SIG-M5 treated with dmso at 0.1 percent for 504 hours (cell line): ENCODE results near the gene HMX2.

Experiments used
- DNase-seq: peaks from one replicate; lab custom pipeline; 2025; ENCODE audit not compliant: unreplicated experiment; lab: John Stamatoyannopoulos, UW

Gene HMX2, protein sequence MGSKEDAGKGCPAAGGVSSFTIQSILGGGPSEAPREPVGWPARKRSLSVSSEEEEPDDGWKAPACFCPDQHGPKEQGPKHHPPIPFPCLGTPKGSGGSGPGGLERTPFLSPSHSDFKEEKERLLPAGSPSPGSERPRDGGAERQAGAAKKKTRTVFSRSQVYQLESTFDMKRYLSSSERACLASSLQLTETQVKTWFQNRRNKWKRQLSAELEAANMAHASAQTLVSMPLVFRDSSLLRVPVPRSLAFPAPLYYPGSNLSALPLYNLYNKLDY

DNA sequence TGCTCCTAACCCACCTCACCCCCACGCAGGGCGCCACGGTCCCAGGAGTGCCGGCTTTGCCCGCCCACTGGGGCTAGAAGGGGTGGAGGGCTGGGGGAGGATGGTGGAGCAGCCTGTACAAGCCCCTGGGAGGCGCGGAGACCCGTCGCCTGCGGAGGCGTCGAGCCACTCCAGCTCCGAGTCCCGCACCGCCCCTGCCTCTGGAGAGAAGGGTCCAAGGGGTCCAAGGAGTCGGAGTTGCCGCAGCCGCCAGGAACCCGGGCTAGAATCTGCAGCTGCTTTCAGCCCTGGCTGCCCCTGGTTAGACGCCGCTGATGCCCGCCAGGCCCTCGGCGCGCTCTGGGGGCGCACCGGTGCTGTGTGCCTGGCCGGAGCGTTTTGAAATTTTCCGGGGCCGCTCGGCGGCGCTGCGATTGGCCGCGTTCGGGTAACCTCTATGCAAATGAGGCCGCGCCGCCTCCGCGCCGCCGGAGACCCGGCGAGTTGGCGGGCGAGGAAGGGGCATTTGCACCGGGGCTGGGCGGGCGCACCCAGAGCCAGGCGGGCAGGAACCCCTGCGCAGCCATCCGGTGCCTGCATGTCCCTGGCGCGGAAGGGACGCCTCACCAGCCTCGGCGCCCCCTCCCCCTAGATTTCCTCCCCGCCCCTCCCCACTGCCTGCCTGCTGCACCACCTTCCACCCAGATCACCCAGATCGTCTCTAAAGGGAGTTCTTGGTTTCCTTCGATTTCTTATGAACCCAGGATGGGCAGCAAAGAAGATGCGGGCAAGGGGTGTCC, at the start of gene HMX2:
Gene HMX2 (plus strand): TSS at position 502 of the 779 bp plus-strand sequence. CDS start 243 bp downstream, at position 745.
- DNase-seq = no peak

DNA sequence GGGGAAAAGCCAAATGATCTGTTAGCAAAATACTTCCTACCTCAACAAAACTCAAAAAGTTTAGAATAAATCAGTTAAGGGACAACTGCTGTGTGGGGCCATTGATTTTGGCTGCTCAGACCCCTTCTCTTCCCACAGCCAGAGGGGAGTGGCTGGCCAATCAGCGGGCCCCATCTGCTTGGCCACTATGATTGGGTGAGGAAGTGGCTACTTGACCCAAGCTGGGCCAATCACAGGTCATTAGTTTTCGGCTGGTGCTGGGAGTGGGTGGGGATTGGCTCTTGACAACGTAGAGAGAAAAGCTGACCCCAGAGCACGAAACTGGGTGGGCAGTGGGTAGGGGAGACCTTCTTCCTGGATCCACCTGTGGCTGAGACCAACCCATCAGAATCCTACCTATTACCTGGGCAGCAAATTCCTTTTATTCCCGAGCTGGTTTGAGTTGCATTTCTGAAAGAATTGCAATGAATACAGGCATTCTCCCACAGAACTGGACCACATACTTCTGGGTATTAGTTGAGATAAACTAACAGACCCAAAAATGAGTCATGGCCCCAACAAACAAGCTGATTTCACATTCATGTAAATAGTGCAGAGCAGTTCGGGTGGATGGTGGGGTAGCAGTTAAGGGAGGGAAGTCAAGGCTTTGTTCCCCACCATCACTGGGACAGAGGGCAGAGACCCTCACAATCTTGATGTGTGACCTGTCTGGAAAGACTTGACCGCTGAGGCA, 47.7 kb upstream of the HMX2 start:
- DNase-seq = no peak

- DNase-seq = no peak
Observed at GRCh38 chr10:123101872-123102271, 46.1 kb upstream of the HMX2 start.

GRCh38 chr10:123102673-123103072, 45.3 kb upstream of the HMX2 start:
- DNase-seq = no peak

GRCh38 chr10:123103944-123104343, 44.0 kb upstream of the HMX2 start:
- no peak for DNase-seq

GRCh38 chr10:123109466-123109865, 38.5 kb upstream of the HMX2 start:
- DNase-seq = no peak

GRCh38 chr10:123117644-123118417, 30.1 kb upstream of the HMX2 start:
- DNase-seq = no peak

DNA sequence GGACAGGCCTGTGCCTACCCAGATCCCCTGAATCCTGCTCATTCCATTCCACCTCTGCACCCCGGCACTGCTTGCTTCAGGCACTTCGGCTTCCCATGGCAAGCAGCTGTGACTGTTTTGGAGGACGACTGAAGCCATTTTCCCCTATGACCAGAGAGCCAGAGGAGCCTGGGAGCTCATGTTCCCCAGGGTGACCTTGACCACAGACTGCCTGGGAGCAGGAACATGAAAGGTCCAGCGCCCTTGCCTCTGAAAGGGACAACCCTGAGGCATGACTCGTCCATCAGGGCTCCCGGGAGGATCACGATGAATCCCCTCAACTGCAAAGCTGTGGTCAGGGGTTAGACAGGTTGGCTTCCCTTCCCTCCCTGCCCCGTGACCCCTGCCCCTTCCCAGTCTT, 28.9 kb upstream of the HMX2 start:
- no peak for DNase-seq

DNA sequence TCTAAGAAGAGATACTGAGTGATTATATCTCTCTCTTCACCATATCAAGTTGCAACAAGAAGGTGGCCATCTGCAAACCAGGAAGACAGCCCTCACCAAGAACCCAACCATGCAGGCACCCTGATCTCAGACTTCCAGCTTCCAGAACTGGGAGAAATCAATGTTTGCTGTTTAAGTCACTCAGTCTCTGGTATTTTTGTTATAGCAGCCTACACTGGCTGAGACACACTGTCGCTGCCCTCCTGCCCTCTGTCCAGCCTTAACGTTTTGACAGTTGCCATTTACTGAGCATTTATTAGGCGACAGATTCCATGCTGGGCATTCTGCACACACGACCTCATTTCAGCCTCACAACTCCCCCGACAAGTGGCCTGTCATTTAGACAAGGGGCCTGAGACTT, 21.7 kb upstream of the HMX2 start:
- no peak for DNase-seq

- DNase-seq = peak; percentile 25
Observed at GRCh38 chr10:123129618-123130271, 18.2 kb upstream of the HMX2 start.

DNA sequence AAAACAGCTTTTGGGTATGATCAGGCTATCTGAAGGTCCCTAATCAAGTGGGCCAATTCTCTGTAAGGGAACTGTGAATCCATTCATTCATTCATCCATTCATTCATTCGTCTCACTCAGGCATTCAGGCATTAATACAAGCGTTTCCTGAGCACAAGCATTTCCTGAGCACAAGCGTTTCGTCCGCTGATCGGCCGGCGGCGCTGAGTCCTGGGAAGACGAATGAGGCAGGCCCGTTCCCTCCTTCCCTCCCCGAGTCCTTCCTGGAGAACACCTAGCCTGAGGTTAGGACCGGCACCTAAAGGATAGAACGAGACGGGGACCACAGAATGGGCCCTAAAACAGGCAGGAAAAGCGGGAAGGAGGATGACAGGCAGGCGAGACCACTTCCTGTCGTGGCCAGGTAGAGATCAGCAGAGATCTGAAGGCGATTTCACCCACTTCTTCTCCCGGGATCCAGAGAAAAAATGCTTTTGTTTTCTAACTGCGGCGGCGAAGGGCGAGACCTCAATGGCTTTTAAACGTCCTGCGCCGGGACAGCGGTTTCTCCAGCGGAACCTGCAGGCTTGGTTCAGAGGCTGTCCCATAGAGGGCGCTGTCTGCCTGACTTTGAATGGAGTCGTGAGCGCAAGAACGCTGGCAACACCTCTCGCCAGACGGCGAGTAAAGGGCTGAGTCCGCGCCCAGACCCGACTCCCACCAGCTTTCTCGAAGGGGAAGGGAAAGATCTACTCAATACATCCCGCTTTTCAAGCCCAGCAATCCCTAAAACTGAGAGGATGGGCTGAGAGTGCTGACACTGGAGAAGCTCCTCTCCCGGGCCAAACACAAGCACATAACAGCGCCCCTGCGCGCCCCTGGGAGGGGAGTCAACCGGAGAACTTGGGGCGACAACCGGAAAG, 15.1 kb upstream of the HMX2 start:
- DNase-seq = peak; percentile 78

DNA sequence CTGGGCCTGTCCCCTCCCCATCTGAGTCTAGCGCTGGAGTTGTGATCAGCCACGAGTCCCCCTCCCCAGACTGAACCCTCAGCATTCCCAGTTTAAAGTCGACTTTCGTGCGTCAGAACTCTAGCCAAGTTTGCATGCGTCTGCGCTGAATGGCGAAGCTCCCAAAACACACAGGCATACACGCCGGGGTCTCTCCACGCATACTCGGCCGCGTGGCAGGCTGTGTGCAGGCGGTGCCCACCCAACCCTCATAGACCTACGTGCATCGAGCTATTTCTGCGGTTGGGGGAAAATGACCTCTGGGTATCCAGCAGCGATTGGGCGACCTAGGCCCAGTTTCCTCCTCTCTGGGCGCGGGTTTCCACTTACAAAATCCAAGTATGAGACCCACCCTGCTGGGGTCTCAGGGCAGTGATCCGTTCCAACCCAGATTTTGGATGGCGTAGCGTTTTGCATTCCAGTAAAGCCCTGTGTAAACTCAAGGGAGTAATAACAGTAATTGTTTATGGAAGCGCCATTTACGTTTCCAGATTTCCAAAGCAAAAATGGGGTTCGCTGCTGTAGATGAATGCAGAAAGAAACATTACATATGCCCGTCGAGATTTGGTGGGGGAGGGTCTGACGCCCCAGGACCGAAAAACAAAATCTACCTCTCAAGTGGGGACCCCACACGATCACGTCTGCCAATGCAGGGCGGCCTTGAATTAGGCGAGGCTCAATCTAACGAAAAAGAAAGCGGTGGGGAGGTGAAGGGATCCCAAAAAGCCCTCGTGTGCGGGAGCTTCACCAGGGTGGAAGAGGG, 14.2 kb upstream of the HMX2 start:
- no peak for DNase-seq

DNA sequence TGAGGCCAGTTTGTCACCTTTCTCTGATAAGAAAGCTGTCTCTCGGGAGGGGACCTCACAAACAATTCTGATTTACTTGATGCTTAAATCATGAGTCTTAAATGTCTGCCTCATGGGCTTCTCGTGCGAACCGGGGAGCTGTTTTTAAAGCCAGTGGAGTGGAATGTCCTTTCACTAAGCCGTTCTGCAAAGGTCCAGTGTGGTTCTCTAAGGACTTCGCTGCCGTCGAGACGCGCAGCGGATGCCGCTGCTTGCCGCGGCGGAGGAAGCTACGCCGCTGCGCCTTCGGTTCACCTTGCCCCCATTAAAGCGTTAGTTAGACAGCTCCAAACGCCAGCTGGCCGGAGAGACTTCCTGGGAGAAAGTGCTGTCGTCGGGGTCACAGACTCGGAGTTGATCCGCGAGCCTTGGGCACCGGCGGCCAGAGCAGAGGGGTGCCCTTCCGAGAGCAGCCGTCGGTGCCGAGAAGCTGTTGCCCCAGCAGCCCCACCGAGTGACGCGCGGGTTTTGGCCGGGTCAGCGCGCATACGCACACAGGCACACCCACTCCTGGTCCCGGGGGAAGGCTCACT, 13.5 kb upstream of the HMX2 start:
- no peak for DNase-seq

DNA sequence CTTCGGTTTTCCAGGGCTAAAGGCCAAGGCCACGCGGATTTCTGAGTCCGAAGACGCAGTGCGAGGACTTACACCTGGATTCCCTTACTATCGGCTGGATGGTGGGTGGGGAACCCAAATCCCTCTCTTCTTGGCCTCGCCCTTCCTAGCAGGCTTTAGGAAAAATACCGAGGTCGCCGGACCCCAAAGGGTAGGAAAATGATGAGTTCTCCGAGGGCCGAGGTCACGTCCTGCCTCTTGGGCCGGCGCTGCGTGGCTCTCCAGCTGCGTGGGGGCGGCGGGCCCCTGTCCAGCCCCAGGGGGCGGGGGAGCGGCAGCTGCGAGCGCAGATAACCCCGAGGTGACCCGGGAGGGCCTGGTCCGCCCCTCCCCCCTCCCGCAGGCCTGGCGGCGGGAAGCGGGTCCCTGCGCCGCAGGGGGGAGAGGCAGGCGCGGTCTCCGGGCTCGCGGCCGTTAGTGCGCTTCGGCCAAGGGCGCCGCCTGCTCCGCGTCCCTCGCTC, 13.0 kb upstream of the HMX2 start:
- no peak for DNase-seq

DNA sequence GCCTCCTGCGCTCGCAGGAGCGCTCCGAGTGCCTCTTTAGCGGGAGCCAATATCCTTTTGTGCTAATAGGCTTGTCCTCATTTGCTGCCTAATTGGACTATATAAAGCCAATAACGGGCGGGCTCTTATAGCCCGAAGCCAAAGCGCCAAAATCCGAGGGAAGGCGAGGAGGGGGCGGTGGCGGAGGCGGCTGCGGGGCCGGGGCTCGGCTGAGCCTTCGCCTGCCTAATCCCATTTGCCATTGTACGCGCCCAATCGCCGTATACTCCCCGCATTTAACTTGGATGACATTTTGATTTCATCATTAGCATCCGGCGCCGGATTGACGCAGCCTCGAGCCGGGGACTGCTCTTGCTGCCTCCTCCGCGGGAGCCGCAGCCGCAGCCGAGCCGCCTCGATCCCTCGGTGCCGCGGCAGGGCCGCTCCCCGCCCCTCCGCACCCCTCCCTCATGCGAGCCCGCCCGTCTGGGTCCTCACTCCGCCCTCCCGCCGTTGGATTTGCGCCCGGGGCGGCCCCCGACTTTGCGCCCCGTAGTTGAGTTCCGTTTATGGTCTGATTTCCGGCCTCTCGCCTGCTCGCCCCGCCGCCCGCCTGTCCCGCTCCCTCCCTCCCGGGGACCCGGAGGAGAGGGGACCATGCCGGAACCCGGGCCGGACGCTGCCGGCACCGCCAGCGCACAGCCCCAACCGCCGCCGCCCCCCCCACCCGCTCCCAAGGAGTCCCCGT, 12.4 kb upstream of the HMX2 start, which contains the start of gene HMX3:
Gene HMX3 (plus strand): TSS at position 556 of the 727 bp plus-strand sequence. CDS start 81 bp downstream, at position 637.
- DNase-seq = peak; percentile 16

DNA sequence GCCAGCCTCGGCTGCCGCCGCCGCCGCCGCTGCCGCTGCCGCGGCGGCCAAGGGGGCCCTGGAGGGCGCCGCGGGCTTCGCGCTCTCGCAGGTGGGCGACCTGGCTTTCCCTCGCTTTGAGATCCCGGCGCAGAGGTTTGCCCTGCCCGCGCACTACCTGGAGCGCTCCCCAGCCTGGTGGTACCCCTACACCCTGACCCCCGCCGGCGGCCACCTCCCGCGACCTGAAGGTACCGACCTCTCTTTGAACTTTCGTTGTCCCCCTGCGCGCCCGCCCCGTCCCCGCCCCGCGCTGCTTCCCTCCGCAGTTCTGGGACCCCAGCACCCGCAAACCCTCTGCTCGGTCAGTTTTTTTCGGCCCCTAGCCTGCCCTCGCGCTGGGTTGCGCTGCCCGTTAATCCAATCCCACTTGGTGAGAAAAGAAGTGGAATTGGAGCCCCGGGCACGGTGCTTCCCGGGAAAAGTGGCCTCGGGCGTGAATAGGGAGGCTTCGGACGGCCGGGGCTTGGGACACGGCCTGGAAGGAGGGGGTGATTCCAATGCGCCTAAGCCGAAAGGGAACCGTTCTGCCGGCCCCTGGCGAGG, 11.6 kb upstream of the HMX2 start:
- DNase-seq = no peak
